ENCODE data around the gene BPGM. TPM values are rescaled to one million over a fixed set of nuclear protein-coding genes. Genes with fewer than 3 reads are reported as not detected.
"Not testable (repeated sequence)": the region's sequence is repeated elsewhere in the genome, so short reads cannot be mapped to it uniquely, and the experiment has no call there.

The BPGM gene
- total RNA-seq, 2 donors from 2014 or later, result 10.5 to 10.6 TPM

DNA sequence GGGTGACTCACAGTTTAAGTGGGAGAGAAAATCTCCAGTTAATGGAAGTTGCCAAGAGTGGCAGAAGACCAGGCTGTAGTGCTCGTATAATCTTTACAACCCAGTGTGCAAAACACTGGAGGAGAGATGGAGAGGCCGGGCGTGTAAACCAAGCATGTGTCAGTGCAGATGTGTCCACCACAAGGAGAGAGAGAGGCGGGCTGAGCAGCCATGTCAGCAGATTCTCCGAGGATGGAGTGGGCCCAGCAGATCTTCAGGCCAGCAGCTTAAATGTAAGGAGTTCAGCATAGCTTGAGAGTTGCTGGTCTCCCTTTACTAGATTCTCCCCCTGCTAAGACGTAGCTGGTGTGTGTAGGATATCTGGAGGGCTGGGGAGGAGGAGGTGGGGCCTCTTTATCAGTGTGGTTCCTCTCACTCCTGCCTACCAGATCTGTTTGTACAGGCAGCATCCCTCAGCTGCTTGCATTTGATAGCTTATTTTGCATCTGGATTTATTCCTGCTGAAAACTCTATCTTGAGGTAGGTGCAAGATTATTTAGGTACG lies 13.7 kb downstream of the BPGM start:
- H3K4me1 ChIP-seq, result no peaks in the 10 kb centered on the region
- H3K27me3 ChIP-seq, result no peaks in the 10 kb centered on the region
- H3K27ac ChIP-seq, result no peak overlapping the region
- no peak for DNase-seq
- no peaks in the 10 kb centered on the region for H3K36me3 ChIP-seq
- no peak overlapping the region for H3K9ac ChIP-seq (ENCODE audit: low read depth in 2 of 2, low read length in 2 of 2)
- H3K4me3 ChIP-seq, result no peak overlapping the region
- H3K9me3 ChIP-seq, result no peaks in the 10 kb centered on the region
- TF ChIP-seq, protein P1, sequence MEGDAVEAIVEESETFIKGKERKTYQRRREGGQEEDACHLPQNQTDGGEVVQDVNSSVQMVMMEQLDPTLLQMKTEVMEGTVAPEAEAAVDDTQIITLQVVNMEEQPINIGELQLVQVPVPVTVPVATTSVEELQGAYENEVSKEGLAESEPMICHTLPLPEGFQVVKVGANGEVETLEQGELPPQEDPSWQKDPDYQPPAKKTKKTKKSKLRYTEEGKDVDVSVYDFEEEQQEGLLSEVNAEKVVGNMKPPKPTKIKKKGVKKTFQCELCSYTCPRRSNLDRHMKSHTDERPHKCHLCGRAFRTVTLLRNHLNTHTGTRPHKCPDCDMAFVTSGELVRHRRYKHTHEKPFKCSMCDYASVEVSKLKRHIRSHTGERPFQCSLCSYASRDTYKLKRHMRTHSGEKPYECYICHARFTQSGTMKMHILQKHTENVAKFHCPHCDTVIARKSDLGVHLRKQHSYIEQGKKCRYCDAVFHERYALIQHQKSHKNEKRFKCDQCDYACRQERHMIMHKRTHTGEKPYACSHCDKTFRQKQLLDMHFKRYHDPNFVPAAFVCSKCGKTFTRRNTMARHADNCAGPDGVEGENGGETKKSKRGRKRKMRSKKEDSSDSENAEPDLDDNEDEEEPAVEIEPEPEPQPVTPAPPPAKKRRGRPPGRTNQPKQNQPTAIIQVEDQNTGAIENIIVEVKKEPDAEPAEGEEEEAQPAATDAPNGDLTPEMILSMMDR (IDR thresholded peaks at IDR 0.05), result no peak
- intact Hi-C loops (cut with DNase I), result no loop called here

- Histone ChIP-seq H3K9ac (ENCODE audit: low read depth in 2 of 2, low read length in 2 of 2) (no peak overlapping the region), H3K36me3 (no peaks in the 10 kb centered on the region), H3K27me3 (no peaks in the 10 kb centered on the region), H3K4me3 (no peak overlapping the region), H3K4me1 (no peaks in the 10 kb centered on the region), H3K27ac (no peak overlapping the region), H3K9me3 (no peaks in the 10 kb centered on the region)
- TF ChIP-seq, protein P1 (IDR thresholded peaks at IDR 0.05), result no peak
- intact Hi-C loops (cut with DNase I), result no loop called here
- no peak for DNase-seq
Observed at GRCh38 chr7:134660961-134661376, 14.3 kb downstream of the BPGM start.

DNA sequence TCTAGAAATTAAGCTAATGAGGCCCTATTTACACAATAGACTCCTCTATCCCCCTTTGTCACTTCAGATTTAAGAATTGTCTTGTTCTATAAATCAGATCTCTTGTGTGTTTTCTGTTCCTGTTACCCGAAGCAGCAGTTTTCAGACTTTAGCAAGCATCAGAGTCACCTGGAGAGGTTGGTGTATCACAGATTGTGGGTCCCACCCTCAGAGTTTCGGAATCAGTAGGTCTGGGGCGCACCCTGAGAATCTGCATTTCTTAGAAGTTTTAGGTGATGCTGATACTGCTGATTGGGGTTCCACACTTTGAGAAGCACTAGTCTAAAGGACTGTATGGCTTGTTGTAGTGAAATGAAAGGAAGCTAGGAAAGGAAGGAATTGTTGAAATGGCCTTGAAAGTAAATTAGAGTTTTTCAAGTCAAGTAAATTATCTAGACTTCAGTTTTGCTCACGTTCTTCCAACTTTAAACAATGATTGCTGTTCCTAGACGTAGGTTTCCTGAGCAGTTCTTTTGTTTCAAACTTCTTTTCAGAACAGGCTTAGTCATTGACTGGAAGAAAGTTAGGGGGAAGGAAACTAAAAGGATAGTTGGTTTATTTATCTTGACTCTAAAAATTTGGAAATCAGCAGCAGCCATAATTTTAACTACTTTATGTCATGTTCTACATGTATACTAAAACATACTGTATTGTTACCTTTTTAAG lies 15.7 kb downstream of the BPGM start:
- Histone ChIP-seq H3K9ac (ENCODE audit: low read depth in 2 of 2, low read length in 2 of 2) (no peak overlapping the region), H3K9me3 (no peaks in the 10 kb centered on the region), H3K36me3 (no peaks in the 10 kb centered on the region), H3K4me1 (no peaks in the 10 kb centered on the region), H3K27me3 (no peaks in the 10 kb centered on the region), H3K4me3 (no peak overlapping the region), H3K27ac (no peak overlapping the region)
- intact Hi-C loops (cut with DNase I), result no loop called here
- TF ChIP-seq, protein P1 (IDR thresholded peaks at IDR 0.05), result no peak
- no peak for DNase-seq

- Histone ChIP-seq H3K27ac (no peak overlapping the region), H3K4me3 (no peak overlapping the region), H3K9me3 (no peaks in the 10 kb centered on the region), H3K27me3 (no peaks in the 10 kb centered on the region), H3K36me3 (no peaks in the 10 kb centered on the region), H3K4me1 (no peaks in the 10 kb centered on the region), H3K9ac (ENCODE audit: low read depth in 2 of 2, low read length in 2 of 2) (no peak overlapping the region)
- no peak for DNase-seq
- TF ChIP-seq, protein P1 (IDR thresholded peaks at IDR 0.05), result no peak
- intact Hi-C loops (cut with DNase I), result no loop called here
Observed at GRCh38 chr7:134662871-134663205, 16.2 kb downstream of the BPGM start.

DNA sequence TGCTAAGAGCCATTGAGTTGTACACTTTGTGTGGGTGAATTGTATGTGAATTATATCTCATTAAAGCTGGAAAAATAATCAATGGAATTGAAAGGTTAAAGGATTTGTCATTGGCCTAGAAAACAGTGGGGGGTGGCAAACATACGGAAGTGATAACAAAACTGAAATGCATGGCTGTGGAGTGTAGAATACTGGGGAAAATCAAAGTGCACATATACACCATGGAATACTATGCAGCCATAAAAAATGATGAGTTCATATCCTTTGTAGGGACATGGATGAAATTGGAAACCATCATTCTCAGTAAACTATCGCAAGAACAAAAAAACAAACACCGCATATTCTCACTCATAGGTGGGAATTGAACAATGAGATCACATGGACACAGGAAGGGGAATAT lies 18.4 kb downstream of the BPGM start:
- H3K9ac ChIP-seq (ENCODE audit: low read depth in 2 of 2, low read length in 2 of 2); DNase-seq; H3K4me3 ChIP-seq; H3K36me3 ChIP-seq; H3K4me1 ChIP-seq; H3K27me3 ChIP-seq; intact Hi-C loops (cut with DNase I); H3K9me3 ChIP-seq; H3K27ac ChIP-seq: not testable (repeated sequence)

DNA sequence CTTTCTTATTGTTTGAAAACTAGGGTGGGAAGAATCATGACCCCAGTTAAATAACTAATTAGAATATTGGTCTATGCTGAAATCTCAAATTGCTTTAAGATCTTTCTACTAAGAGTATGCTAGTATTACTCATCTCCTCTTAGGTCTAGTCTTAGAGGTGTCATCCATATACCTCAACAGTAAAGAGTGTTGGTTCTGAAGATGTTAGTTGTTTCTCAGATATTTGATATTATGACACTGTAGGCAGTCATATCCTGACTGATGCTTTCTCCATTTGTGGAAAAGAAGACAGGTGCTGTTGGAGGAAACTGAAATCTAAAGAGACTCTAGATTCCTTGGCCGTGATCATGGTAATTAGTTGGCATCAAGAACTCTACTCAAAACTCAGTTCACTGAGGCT lies 21.2 kb downstream of the BPGM start:
- Histone ChIP-seq H3K27me3 (no peaks in the 10 kb centered on the region), H3K36me3 (no peaks in the 10 kb centered on the region), H3K27ac (no peak overlapping the region), H3K4me3 (no peak overlapping the region), H3K9me3 (no peaks in the 10 kb centered on the region), H3K4me1 (no peaks in the 10 kb centered on the region), H3K9ac (ENCODE audit: low read depth in 2 of 2, low read length in 2 of 2) (no peak overlapping the region)
- TF ChIP-seq, protein P1 (IDR thresholded peaks at IDR 0.05), result no peak
- no peak for DNase-seq
- intact Hi-C loops (cut with DNase I), result no loop called here

Data from colonic mucosa (tissue), 4 donors.